Type B pancreatic cell (in vitro differentiated cells): Measurements from ENCODE around the gene RPE. TPM values are rescaled to one million over a fixed set of nuclear protein-coding genes. Genes with fewer than 3 reads are reported as not detected.

Experiments
- DNase-seq: peaks from one replicate; pipeline ENCODE4 v3.0.0; 2021; ENCODE audit warnings: mixed read lengths; ENCODE audit not compliant: unreplicated experiment; ENCODE audit errors: extremely low spot score
- H3K27ac Mint-ChIP-seq: 2 replicates; pipeline ENCODE4 v1.8.0; 2021; ENCODE audit warnings: mild to moderate bottlenecking, mixed read lengths
- H3K27me3 Mint-ChIP-seq: 2 replicates; pipeline ENCODE4 v1.8.0; 2021; ENCODE audit warnings: mixed read lengths
- H3K36me3 Mint-ChIP-seq: 2 replicates; pipeline ENCODE4 v1.8.0; 2021; ENCODE audit warnings: mixed read lengths
- H3K4me1 Mint-ChIP-seq: one replicate; pipeline ENCODE4 v1.8.0; 2021; ENCODE audit warnings: mixed read lengths; ENCODE audit not compliant: unreplicated experiment
- H3K4me3 Mint-ChIP-seq: 2 replicates; pipeline ENCODE4 v1.8.0; 2021; ENCODE audit warnings: mild to moderate bottlenecking, mixed read lengths
- H3K9me3 Mint-ChIP-seq: 2 replicates; pipeline ENCODE4 v1.8.0; 2021; ENCODE audit warnings: mixed read lengths
- CTCF ChIP-seq: fragments of 200-600 bp; sonication (generic); conservative IDR thresholded peaks from 2 replicates; pipeline ENCODE4 v1.5.0; 2021; ENCODE audit warnings: antibody characterized with exemption, mild to moderate bottlenecking
- total RNA-seq: library from RNA; stranded (reverse); gene quantifications from 2 replicates; pipeline ENCODE4 v1.2.1, GENCODE V29; 2021; ENCODE audit warnings: low replicate concordance

The RPE gene
- total RNA-seq, 1 donor from 2014 or later: 53.7 TPM

GRCh38 chr2:209976698-209977385 lies 25.6 kb upstream of the RPE start:
- no peak for DNase-seq
- Mint-ChIP-seq H3K4me3 (no peak overlapping the region), H3K4me1 (no peaks in the 10 kb centered on the region), H3K9me3 (no peaks in the 10 kb centered on the region), H3K27ac (no peak overlapping the region), H3K36me3 (no peaks in the 10 kb centered on the region), H3K27me3 (no peaks in the 10 kb centered on the region)
- TF ChIP-seq CTCF: no peak

GRCh38 chr2:209977386-209978239 lies 24.8 kb upstream of the RPE start:
- H3K4me3 Mint-ChIP-seq: no peak overlapping the region
- no peaks in the 10 kb centered on the region for H3K4me1 Mint-ChIP-seq
- no peak overlapping the region for H3K27ac Mint-ChIP-seq
- peaks cover 2% of the 10 kb centered on the region for H3K27me3 Mint-ChIP-seq
- peak; percentile 80 for TF ChIP-seq CTCF
- no peak for DNase-seq
- no peaks in the 10 kb centered on the region for H3K36me3 Mint-ChIP-seq
- no peaks in the 10 kb centered on the region for H3K9me3 Mint-ChIP-seq

GRCh38 chr2:209984291-209984690 lies 18.1 kb upstream of the RPE start:
- H3K36me3 Mint-ChIP-seq: no peaks in the 10 kb centered on the region
- H3K4me3 Mint-ChIP-seq: no peak overlapping the region
- no peak for DNase-seq
- H3K9me3 Mint-ChIP-seq: no peaks in the 10 kb centered on the region
- H3K27me3 Mint-ChIP-seq: peaks cover 15% of the 10 kb centered on the region
- no peak overlapping the region for H3K27ac Mint-ChIP-seq
- TF ChIP-seq CTCF: no peak
- no peaks in the 10 kb centered on the region for H3K4me1 Mint-ChIP-seq

- Mint-ChIP-seq H3K27ac (no peak overlapping the region), H3K4me1 (no peaks in the 10 kb centered on the region), H3K36me3 (no peaks in the 10 kb centered on the region), H3K9me3 (no peaks in the 10 kb centered on the region), H3K27me3 (peaks cover 22% of the 10 kb centered on the region), H3K4me3 (no peak overlapping the region)
- no peak for TF ChIP-seq CTCF
- no peak for DNase-seq
These were observed 16.6 kb upstream of the RPE start for GRCh38 chr2:209985874-209986273.

- TF ChIP-seq CTCF: no peak
- H3K36me3 Mint-ChIP-seq: no peaks in the 10 kb centered on the region
- peaks cover 22% of the 10 kb centered on the region for H3K27me3 Mint-ChIP-seq
- H3K27ac Mint-ChIP-seq: no peak overlapping the region
- H3K9me3 Mint-ChIP-seq: no peaks in the 10 kb centered on the region
- H3K4me3 Mint-ChIP-seq: no peak overlapping the region
- no peaks in the 10 kb centered on the region for H3K4me1 Mint-ChIP-seq
- DNase-seq: no peak
These were observed 16.0 kb upstream of the RPE start for GRCh38 chr2:209986415-209986814.
